Lung microvascular endothelial cell (primary cell): ENCODE results near the gene PCBP3. TPM values are rescaled to one million over a fixed set of nuclear protein-coding genes. Genes with fewer than 3 reads are reported as not detected.

Source experiments
- DNase-seq, 2 donors: peaks; one replicate each; pipeline versions ENCODE4 v3.0.0 to v3.0.0-alpha.2; 2010; ENCODE audit warnings: low read depth in 2 of 2
- total RNA-seq: library from RNA; depleted of rRNA; stranded (reverse); fragments of >200 nt; gene quantifications from 2 replicates; pipeline ENCODE4 v1.2.1, GENCODE V29; 2014

The PCBP3 gene
- total RNA-seq, 1 donor from 2014 or later, result not detected

DNA sequence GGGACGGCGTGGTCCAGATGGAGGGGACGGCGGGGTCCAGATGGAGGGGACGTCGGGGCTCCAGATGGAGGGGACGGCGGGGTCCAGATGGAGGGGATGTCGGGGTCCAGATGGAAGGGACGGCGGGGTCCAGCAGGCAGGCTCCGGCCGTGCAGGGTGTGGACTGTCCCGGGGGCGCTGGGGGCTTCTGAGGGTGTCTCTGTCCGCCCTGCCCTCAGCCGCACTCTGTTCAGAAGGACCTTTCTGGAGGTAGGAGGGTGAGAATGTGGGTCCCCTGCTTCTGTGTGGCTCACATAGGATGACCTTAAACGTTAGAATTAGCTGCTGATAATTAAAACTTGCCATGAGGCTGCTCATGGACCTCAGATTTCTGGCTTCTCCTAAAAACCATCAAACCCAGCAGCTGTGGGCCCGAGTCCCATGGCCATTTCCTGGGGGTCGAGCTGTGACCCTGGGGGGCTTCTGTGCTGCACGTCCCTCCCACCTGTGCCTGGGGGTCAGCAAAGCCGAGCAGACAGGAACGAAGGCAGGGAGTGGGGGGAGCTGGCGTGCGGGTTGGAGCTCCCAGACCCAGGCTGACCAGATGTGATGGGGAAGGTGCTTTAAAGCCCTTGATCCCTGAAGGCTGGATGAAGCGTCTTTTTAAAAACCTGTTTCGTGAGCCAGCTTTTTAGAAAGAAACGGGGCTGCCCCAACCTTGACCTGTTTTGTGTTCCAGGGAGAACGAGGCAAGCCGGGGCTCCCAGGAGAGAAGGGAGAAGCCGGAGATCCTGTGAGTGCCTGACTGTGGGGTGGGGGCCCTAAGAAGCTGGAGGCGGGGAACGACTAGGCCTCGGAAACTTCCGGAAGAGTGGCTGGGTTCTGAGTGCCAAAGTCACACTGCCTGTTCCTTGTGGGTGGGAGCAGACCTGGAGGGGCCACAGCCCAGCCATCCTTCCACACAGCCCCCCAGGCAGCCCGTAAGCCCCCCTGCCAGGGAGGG is 345.1 kb downstream of the PCBP3 start:
- no peak for DNase-seq

GRCh38 chr21:45989355-45990048 is 346.0 kb downstream of the PCBP3 start:
- no peak for DNase-seq

- no peak for DNase-seq
Observed at GRCh38 chr21:45990049-45990711, 346.7 kb downstream of the PCBP3 start.

- DNase-seq, result no peak
Observed at GRCh38 chr21:45990741-45991605, 347.4 kb downstream of the PCBP3 start.

GRCh38 chr21:45991606-45992300 is 348.2 kb downstream of the PCBP3 start:
- no peak for DNase-seq

Other genes with a start within 250 kb of the PCBP3 start
- 139 and 164 TPM in 2 replicates for gene COL18A1, start 238.6 kb upstream of the PCBP3 start, total RNA-seq
- 4.4 and 5.2 TPM in 2 replicates for gene SLC19A1, start 101.3 kb upstream of the PCBP3 start, total RNA-seq